Measurements from ENCODE around the gene WSCD1.

GRCh38 chr17:6078458-6078871 is 8.3 kb downstream of the WSCD1 start:
- TF ChIP-seq EZH2phosphoT487 (IDR thresholded peaks at IDR 0.05; ENCODE audit: borderline replicate concordance, low read length): no peak
- TF ChIP-seq, protein P1, sequence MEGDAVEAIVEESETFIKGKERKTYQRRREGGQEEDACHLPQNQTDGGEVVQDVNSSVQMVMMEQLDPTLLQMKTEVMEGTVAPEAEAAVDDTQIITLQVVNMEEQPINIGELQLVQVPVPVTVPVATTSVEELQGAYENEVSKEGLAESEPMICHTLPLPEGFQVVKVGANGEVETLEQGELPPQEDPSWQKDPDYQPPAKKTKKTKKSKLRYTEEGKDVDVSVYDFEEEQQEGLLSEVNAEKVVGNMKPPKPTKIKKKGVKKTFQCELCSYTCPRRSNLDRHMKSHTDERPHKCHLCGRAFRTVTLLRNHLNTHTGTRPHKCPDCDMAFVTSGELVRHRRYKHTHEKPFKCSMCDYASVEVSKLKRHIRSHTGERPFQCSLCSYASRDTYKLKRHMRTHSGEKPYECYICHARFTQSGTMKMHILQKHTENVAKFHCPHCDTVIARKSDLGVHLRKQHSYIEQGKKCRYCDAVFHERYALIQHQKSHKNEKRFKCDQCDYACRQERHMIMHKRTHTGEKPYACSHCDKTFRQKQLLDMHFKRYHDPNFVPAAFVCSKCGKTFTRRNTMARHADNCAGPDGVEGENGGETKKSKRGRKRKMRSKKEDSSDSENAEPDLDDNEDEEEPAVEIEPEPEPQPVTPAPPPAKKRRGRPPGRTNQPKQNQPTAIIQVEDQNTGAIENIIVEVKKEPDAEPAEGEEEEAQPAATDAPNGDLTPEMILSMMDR (conservative IDR thresholded peaks at IDR 0.05; ENCODE audit: low read depth, low read length): no peak
